ENCODE measurements around the gene NAE1.
"Not testable (repeated sequence)": the region's sequence is repeated elsewhere in the genome, so short reads cannot be mapped to it uniquely, and the experiment has no call there.

Gene NAE1

DNA sequence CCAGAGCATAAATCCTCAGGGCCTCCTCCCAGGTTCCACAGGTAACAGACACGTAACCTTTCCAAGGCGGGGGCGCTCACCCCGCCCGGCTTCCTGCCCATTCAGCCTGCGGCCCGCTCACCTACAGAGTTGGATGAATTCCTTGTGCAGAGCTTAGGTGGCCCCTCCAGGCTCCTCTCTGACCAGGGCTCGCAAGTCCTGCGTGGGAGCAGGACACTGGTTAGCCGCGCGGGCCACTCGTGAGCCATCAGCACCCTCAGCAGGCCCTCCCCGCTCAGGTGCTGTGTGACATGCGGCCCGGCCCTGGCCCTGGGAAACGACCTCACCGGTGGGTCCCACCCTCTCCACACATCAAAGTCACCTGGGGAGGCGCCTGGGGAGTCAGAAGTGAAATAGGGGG, 29.9 kb downstream of the NAE1 start:
- no peak for DNase-seq

DNA sequence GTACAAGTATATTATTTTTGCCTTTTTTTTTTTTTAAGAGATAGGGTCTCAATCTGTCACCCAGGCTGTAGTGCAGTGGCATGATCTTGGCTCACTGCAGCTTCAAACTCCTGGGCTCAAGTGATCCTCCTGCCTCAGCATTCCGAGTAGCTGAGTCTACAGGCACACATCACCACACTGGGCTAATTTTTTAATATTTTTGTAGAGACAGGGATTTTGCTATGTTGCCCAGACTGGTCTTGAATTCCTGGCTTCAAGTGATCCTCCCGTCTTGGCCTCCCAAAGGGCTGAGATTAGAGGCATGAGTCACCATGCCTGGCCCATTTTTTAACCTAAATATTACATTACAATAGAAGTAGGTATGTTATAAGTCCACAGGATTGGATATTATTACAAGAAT, 32.6 kb downstream of the NAE1 start:
- no peak for DNase-seq

DNA sequence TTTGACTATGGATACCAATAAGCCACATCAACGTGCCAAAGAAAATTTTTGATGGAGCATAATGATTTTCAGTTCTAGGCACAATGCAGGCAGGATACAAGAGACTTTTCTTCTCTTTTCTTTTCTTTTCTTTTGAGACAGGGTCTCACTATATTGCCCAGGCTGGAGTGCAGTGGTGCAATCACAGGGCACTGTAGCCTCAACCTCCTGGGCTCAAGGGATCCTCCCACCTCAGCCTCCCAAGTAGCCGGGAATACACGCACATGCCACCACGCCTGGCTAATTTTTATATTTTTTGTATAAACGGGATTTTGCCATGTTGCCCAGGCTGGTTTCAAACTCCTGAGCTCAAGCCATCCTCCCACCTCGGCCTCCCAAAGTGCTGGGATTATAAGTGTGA, 36.8 kb downstream of the NAE1 start:
- not testable (repeated sequence) for DNase-seq

DNA sequence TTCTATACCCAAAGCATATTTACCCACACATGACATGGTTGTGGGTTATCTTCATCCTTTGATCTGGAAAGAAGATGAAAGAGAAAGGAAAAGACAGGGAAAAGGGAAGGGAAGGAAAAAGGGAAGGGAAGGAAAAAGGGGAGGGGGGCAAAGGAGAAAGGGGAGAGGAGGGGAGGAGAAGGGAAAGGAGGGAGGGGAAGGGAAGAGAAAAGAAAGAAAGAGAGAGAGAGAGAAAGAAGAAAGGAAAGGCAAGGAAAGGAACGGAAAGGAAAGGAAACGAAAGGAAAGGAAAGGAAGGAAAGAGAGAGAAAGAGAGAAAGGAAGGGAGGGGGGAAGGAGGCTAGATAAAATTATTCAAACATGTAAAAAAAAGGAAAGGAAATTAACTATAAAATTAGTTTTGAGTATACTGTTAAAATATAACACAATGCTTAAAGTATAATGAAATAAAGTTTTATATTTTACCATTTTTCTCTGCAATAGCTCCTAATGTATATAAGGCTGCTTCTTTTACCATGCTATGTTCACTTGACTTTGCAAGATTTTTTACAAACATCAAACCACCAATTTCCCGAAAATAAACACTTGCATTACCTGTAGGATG, 40.5 kb downstream of the NAE1 start:
- DNase-seq, result no peak

DNA sequence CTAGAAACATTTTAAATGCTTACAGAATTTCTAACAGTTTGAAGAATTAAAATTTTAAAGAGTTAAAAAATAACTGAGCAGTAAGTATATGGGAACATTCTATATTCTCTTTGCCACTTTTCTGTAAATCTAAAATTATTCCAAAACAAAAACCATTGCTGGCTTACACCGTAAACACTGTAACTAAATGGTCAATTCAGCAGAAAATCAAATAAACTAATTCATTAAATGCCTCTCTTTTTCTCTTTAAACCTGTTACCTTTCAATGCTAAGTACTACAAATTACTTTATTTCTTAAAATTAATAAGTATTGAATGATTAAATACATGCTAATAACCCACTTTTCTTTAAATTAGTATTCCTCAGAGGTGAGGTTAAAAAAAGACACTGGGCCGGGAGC, 43.3 kb downstream of the NAE1 start:
- DNase-seq, result no peak

DNA sequence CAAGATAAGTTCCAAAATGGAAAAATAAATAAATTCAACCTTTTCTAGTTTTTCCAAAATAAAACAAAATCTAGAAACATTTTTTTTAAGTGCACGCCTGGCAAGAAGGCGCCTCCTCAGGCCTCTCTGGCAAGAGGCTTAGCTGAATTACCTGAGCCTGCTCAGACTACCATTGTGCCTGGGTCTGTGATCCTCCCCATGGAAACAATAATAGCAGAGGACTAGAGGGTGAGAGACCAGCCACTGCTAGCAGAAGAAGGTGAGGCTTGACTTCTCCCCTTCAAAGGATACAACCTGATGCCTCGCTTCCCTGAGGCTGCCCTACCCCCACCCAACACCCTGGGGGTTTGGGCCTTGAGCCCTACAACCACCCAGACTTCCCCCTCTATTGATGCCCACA, 44.2 kb downstream of the NAE1 start:
- DNase-seq, result no peak

DNA sequence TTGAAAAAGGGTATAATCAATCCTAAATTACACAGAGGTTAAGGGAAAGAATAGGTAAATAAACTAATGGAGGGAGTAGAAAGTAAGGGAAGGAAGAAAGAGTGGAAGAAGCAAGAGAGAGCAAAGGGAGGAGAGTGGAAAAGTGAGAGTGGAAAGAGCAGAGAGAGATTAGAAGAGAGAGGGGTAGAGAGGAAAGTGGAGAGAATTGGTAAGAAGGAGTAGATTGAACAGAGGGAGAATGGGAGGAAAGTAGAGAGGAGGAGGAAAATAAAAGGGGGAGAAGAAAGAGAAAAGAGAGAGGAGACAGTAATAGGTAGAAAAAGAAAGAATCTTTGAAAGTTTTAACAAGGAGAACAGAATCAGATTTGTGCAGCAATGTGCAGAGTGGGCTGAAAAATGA, 54.3 kb downstream of the NAE1 start:
- DNase-seq, result no peak

DNA sequence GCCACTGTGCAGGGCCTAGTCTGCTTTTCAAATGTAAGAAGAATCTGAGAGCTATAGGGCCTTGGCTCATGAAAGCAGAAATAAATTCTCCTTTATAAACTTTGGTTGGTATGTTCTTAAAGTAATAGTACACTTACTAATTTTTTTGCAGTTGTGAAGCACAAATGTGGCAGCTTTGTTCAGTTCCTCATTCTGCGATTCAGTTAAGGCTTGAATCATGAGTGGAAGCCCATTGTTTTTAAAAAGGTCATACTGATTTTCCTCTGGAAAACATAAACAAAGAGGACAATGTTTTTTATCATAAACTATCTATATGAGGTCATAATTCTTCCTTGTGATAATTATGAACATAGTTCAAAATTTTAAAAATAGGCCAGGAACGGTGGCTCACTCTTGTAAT, 55.8 kb downstream of the NAE1 start:
- no peak for DNase-seq

DNA sequence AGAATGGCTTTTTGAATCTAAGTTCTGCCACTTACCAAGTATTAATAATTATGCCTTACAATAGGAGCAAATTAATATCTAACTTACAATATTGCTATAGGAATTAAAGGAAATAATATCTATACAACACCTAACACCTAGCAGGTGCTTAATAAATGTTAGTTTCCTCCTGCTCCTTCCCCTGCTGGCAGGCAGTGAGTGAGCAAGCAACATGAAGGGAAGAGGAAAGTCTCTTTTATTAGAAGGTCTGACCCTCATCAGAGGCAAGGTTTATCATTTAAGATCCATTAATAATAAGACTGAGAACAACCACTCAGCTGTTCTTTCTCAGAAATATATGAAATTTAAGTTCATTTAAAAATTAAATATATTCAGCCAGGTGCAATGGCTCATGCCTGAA, 72.7 kb downstream of the NAE1 start:
- DNase-seq, result no peak

DNA sequence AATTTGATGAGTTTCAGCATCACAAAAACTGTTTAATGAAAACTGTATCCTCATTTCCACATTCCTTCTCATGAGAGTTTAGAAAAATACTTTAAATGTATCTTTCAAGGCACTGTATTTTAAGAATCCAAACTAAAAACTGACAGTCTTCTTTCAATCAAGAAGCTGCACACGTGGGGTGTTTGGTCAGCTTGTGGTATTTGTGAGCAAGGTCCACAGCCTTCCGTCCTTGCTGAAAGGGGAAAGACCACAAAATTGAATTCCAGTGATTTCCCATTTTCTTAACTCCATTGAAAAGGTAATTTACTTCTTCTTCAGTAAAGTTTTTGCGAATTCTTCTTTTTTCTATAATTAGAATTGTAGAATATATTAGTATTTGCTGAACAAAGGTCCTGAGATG, 76.0 kb downstream of the NAE1 start:
- no peak for DNase-seq

DNA sequence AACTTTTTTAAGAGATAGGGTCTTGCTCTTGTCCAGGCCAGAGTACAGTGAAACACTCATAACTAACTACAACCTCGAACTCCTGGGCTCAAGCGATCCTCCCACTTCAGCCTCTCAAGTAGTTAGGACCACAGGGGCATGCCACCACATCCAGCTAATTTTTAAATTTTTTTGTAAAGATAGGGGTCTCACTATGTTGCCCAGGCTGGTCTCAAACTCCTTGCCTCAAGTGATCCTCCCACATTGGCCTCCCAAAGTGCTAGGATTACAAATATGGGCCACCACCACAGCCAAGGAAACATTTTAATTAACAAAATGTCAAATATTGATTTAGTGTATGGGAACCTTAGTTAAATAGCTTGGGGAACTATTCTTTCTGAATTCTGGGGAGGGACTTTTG, 76.6 kb downstream of the NAE1 start:
- DNase-seq, result no peak

DNA sequence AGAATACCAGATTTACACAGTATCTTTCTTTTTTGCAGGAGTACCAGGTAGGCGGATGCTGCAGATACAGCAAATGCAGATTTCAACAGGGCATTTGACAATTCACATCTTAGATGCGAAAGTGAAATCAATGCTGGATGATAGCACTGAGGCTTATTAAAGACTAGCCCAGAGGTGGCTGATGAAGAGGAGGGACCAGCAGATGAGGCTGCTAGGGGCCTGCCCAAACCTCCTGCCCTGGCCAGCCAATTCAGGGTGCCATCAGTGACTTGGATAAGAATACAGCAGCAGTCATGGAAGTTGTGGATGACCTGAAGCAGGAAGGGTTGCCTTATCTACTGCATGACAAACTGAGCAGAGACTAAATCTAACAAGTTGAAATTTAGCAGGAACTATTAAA, 77.8 kb downstream of the NAE1 start:
- DNase-seq, result no peak
